Measurements from ENCODE around the gene POLR3K. TPM values are rescaled to one million over a fixed set of nuclear protein-coding genes. Genes with fewer than 3 reads are reported as not detected.

POLR3K gene
- total RNA-seq (10 to 100 TPM in 4 of 7 donors, 1 to 10 TPM in 3; 5.2 to 17.9 (median 13.2) TPM), polyA plus RNA-seq (10 to 100 TPM; 13.1 to 24.1 (median 21.2) TPM)
- long read RNA-seq, donor 1, transcript POLR3K-201 (3 exons, 1,392 nt) = major isoform, 22 of 22 reads
- long read RNA-seq, donor 1, partial matches to known transcripts = 0 of 22 reads
- long read RNA-seq, donor 1, other reads (novel, unspliced or antisense) = 0 of 22 reads
- long read RNA-seq, donor 2, transcript POLR3K-201 (3 exons, 1,392 nt) = major isoform, 15 of 15 reads
- long read RNA-seq, donor 2, partial matches to known transcripts = 0 of 15 reads
- long read RNA-seq, donor 2, other reads (novel, unspliced or antisense) = 0 of 15 reads

GRCh38 chr16:53346-54236, at the start of gene POLR3K, which contains the start of gene SNRNP25:
Gene POLR3K (minus strand): TSS chr16:53608. CDS start chr16:53586, 22 bp downstream.
Gene SNRNP25 (plus strand): TSS chr16:53828. CDS start chr16:54017, 189 bp downstream.
- 0 to 1% (median 0%) methylated on average over 66 to 91 of the region's 91 CpGs for WGBS, 5 donors
- TF ChIP-seq POLR2AphosphoS5 (IDR thresholded peaks at IDR 0.05) (peak; percentile 92 to 95 (median 93)), CTCF (IDR thresholded peaks at IDR 0.05 in 8 of 11, conservative IDR thresholded peaks at IDR 0.05 in 3 of 11) (peak in 3 of 11 experiments; percentile 10 to 43 (median 20)), POLR2A (IDR thresholded peaks at IDR 0.05) (peak in 1 of 3 donors; percentile 44)
- H3K4me3 ChIP-seq = peak within 1 kb of the TSS; percentile 74 to 99 (median 90)

GRCh38 chr16:102060-102855, 48.9 kb upstream of the POLR3K start:
- no peak for DNase-seq
- TF ChIP-seq POLR2AphosphoS5 (IDR thresholded peaks at IDR 0.05) (peak; percentile 45 to 64 (median 61)), POLR2A (IDR thresholded peaks at IDR 0.05) (no peak)
- peaks cover 0 to 72% (median 27%) of the 10 kb centered on the region in 6 donors for H3K36me3 ChIP-seq
- intact Hi-C loops (cut with DNase I; ENCODE audit: low total_unique reads) = no loop called here
- 74 to 85% (median 78%) methylated on average over 18 to 19 of the region's 19 CpGs for WGBS, 5 donors
- H3K4me1 ChIP-seq = peaks cover 0 to 36% (median 13%) of the 10 kb centered on the region in 6 donors
- H3K4me3 ChIP-seq = no peak overlapping the region
- H3K9me3 ChIP-seq = no peaks in the 10 kb centered on the region
- H3K27me3 ChIP-seq (replicated peaks in 1 of 7) = no peaks in the 10 kb centered on the region
- H3K27ac ChIP-seq = peak overlapping the region in 7 of 8 donors; percentile 17 to 75 (median 66)

More at GRCh38 chr16:53346-54236, at the start of gene POLR3K, which contains the start of gene SNRNP25:
- no peaks in the 10 kb centered on the region for H3K27me3 ChIP-seq (replicated peaks in 1 of 7)
- H3K4me1 ChIP-seq = peaks cover 11 to 50% (median 32%) of the 10 kb centered on the region in 6 donors
- DNase-seq = peak; percentile 98
- no peaks in the 10 kb centered on the region for H3K9me3 ChIP-seq
- peak within 1 kb of the TSS; percentile 54 to 88 (median 84) for H3K27ac ChIP-seq
- intact Hi-C loops (cut with DNase I; ENCODE audit: low total_unique reads) = no loop called here
- peaks cover 0 to 63% (median 42%) of the 10 kb centered on the region in 6 donors for H3K36me3 ChIP-seq

GRCh38 chr16:101586-101985, 48.2 kb upstream of the POLR3K start:
- intact Hi-C loops (cut with DNase I; ENCODE audit: low total_unique reads) = no loop called here
- TF ChIP-seq POLR2AphosphoS5 (IDR thresholded peaks at IDR 0.05) (peak in 1 of 3 donors; percentile 17), POLR2A (IDR thresholded peaks at IDR 0.05) (no peak)
- peak overlapping the region in 6 of 8 donors; percentile 17 to 75 (median 66) for H3K27ac ChIP-seq
- no peaks in the 10 kb centered on the region for H3K9me3 ChIP-seq
- DNase-seq = no peak
- H3K4me3 ChIP-seq = no peak overlapping the region
- H3K27me3 ChIP-seq (replicated peaks in 1 of 7) = no peaks in the 10 kb centered on the region
- peaks cover 3 to 36% (median 17%) of the 10 kb centered on the region in 6 donors for H3K4me1 ChIP-seq
- peaks cover 0 to 72% (median 27%) of the 10 kb centered on the region in 6 donors for H3K36me3 ChIP-seq
- WGBS, 5 donors = 75 to 88% (median 82%) methylated on average over 6 of the region's 6 CpGs

GRCh38 chr16:100989-101388, 47.6 kb upstream of the POLR3K start:
- WGBS, 5 donors = 79 to 90% (median 89%) methylated on average over 5 of the region's 5 CpGs
- peaks cover 0 to 70% (median 27%) of the 10 kb centered on the region in 6 donors for H3K36me3 ChIP-seq
- H3K27me3 ChIP-seq (replicated peaks in 1 of 7) = no peaks in the 10 kb centered on the region
- no peaks in the 10 kb centered on the region for H3K9me3 ChIP-seq
- intact Hi-C loops (cut with DNase I; ENCODE audit: low total_unique reads) = no loop called here
- H3K4me3 ChIP-seq = no peak overlapping the region
- H3K4me1 ChIP-seq = peaks cover 3 to 37% (median 18%) of the 10 kb centered on the region in 6 donors
- H3K27ac ChIP-seq = peak overlapping the region in 5 of 8 donors; percentile 54 to 75 (median 67)
- TF ChIP-seq CTCF (IDR thresholded peaks at IDR 0.05 in 8 of 11, conservative IDR thresholded peaks at IDR 0.05 in 3 of 11) = no peak
- no peak for TF ChIP-seq POLR2A (IDR thresholded peaks at IDR 0.05)
- no peak for TF ChIP-seq POLR2AphosphoS5 (IDR thresholded peaks at IDR 0.05)
- peak; percentile 62 for DNase-seq
